ENCODE measurements around the gene HEG1.

HEG1 gene

GRCh38 chr3:125022206-125022605 is 33.6 kb downstream of the HEG1 start:
- H3K4me3 ChIP-seq (ENCODE audit: low read length) = no peak overlapping the region
- TF ChIP-seq CTCF (IDR thresholded peaks at IDR 0.05; ENCODE audit: insufficient read depth, low read depth, low read length, missing control alignments) = no peak
- no peak for DNase-seq (ENCODE audit: low read depth)

GRCh38 chr3:125019271-125019670 is 36.5 kb downstream of the HEG1 start:
- no peak for DNase-seq (ENCODE audit: low read depth)
- TF ChIP-seq CTCF (IDR thresholded peaks at IDR 0.05; ENCODE audit: insufficient read depth, low read depth, low read length, missing control alignments) = no peak
- no peak overlapping the region for H3K4me3 ChIP-seq (ENCODE audit: low read length)

- DNase-seq (ENCODE audit: low read depth) = no peak
- no peak for TF ChIP-seq CTCF (IDR thresholded peaks at IDR 0.05; ENCODE audit: insufficient read depth, low read depth, low read length, missing control alignments)
- no peak overlapping the region for H3K4me3 ChIP-seq (ENCODE audit: low read length)
Observed at GRCh38 chr3:125017406-125017805, 38.4 kb downstream of the HEG1 start.

- TF ChIP-seq CTCF (IDR thresholded peaks at IDR 0.05; ENCODE audit: insufficient read depth, low read depth, low read length, missing control alignments) = no peak
- no peak for DNase-seq (ENCODE audit: low read depth)
- no peak overlapping the region for H3K4me3 ChIP-seq (ENCODE audit: low read length)
Observed at GRCh38 chr3:125014570-125015179, 41.1 kb downstream of the HEG1 start.

GRCh38 chr3:125013095-125013494 is 42.7 kb downstream of the HEG1 start:
- H3K4me3 ChIP-seq (ENCODE audit: low read length) = no peak overlapping the region
- DNase-seq (ENCODE audit: low read depth) = no peak
- TF ChIP-seq CTCF (IDR thresholded peaks at IDR 0.05; ENCODE audit: insufficient read depth, low read depth, low read length, missing control alignments) = no peak

GRCh38 chr3:125011941-125012340 is 43.9 kb downstream of the HEG1 start:
- H3K4me3 ChIP-seq (ENCODE audit: low read length) = no peak overlapping the region
- no peak for TF ChIP-seq CTCF (IDR thresholded peaks at IDR 0.05; ENCODE audit: insufficient read depth, low read depth, low read length, missing control alignments)
- peak; percentile 23 for DNase-seq (ENCODE audit: low read depth)

- DNase-seq (ENCODE audit: low read depth) = no peak
- no peak for TF ChIP-seq CTCF (IDR thresholded peaks at IDR 0.05; ENCODE audit: insufficient read depth, low read depth, low read length, missing control alignments)
- no peak overlapping the region for H3K4me3 ChIP-seq (ENCODE audit: low read length)
Observed at GRCh38 chr3:125010393-125010792, 45.4 kb downstream of the HEG1 start.

Measured in epithelial cell of esophagus (primary cell).